ENCODE data around the gene ATP2C2.

The ATP2C2 gene

GRCh38 chr16:84503751-84504395, 135.5 kb downstream of the ATP2C2 start:
- Histone ChIP-seq H3K27ac (ENCODE audit: poor library complexity, severe bottlenecking) (peak overlapping the region; percentile 96), H3K4me1 (ENCODE audit: insufficient read depth, poor library complexity, severe bottlenecking) (peaks cover 55% of the 10 kb centered on the region), H3K9me3 (ENCODE audit: severe bottlenecking) (no peaks in the 10 kb centered on the region), H3K4me3 (ENCODE audit: severe bottlenecking) (peak overlapping the region; percentile 79), H3K36me3 (ENCODE audit: low read depth) (peaks cover 39% of the 10 kb centered on the region), H3K27me3 (ENCODE audit: insufficient read depth, poor library complexity, severe bottlenecking) (no peaks in the 10 kb centered on the region)
- DNase-seq (ENCODE audit: low spot score) (peak; percentile 71), ATAC-seq (ENCODE audit: low read depth) (peak; percentile 16; the same call in 1 of the 3 replicates)
- no peak for TF ChIP-seq CTCF (IDR thresholded peaks at IDR 0.05; ENCODE audit: poor library complexity, severe bottlenecking)

- H3K4me1 ChIP-seq (ENCODE audit: insufficient read depth, poor library complexity, severe bottlenecking), result peaks cover 48% of the 10 kb centered on the region
- peaks cover 32% of the 10 kb centered on the region for H3K36me3 ChIP-seq (ENCODE audit: low read depth)
- H3K27ac ChIP-seq (ENCODE audit: poor library complexity, severe bottlenecking), result peak within 1 kb of the TSS; percentile 96
- ATAC-seq (ENCODE audit: low read depth), result peak; percentile 80
- TF ChIP-seq CTCF (IDR thresholded peaks at IDR 0.05; ENCODE audit: poor library complexity, severe bottlenecking), result no peak
- H3K9me3 ChIP-seq (ENCODE audit: severe bottlenecking), result no peaks in the 10 kb centered on the region
- H3K27me3 ChIP-seq (ENCODE audit: insufficient read depth, poor library complexity, severe bottlenecking), result no peaks in the 10 kb centered on the region
- H3K4me3 ChIP-seq (ENCODE audit: severe bottlenecking), result peak within 1 kb of the TSS; percentile 79
- DNase-seq (ENCODE audit: low spot score), result peak; percentile 99
These were observed 136.3 kb downstream of the ATP2C2 start, which contains the start of gene MEAK7 for GRCh38 chr16:84504420-84505248. Gene MEAK7, minus strand, starts transcription at chr16:84504659. Its CDS starts 6,573 bp downstream, at chr16:84498086.

- peak; percentile 64 for DNase-seq (ENCODE audit: low spot score)
- H3K4me1 ChIP-seq (ENCODE audit: insufficient read depth, poor library complexity, severe bottlenecking), result peaks cover 39% of the 10 kb centered on the region
- no peak for TF ChIP-seq CTCF (IDR thresholded peaks at IDR 0.05; ENCODE audit: poor library complexity, severe bottlenecking)
- ATAC-seq (ENCODE audit: low read depth), result no peak
- H3K27ac ChIP-seq (ENCODE audit: poor library complexity, severe bottlenecking), result peak overlapping the region; percentile 96
- no peaks in the 10 kb centered on the region for H3K27me3 ChIP-seq (ENCODE audit: insufficient read depth, poor library complexity, severe bottlenecking)
- H3K4me3 ChIP-seq (ENCODE audit: severe bottlenecking), result peak overlapping the region; percentile 79
- no peaks in the 10 kb centered on the region for H3K9me3 ChIP-seq (ENCODE audit: severe bottlenecking)
- peaks cover 23% of the 10 kb centered on the region for H3K36me3 ChIP-seq (ENCODE audit: low read depth)
These were observed 137.2 kb downstream of the ATP2C2 start for GRCh38 chr16:84505249-84506187.

- Histone ChIP-seq H3K27ac (ENCODE audit: poor library complexity, severe bottlenecking) (no peak overlapping the region), H3K36me3 (ENCODE audit: low read depth) (peaks cover 12% of the 10 kb centered on the region), H3K9me3 (ENCODE audit: severe bottlenecking) (no peaks in the 10 kb centered on the region), H3K4me3 (ENCODE audit: severe bottlenecking) (no peak overlapping the region), H3K27me3 (ENCODE audit: insufficient read depth, poor library complexity, severe bottlenecking) (no peaks in the 10 kb centered on the region), H3K4me1 (ENCODE audit: insufficient read depth, poor library complexity, severe bottlenecking) (peaks cover 24% of the 10 kb centered on the region)
- ATAC-seq (ENCODE audit: low read depth) (no peak), DNase-seq (ENCODE audit: low spot score) (peak; percentile 55)
- no peak for TF ChIP-seq CTCF (IDR thresholded peaks at IDR 0.05; ENCODE audit: poor library complexity, severe bottlenecking)
These were observed 139.0 kb downstream of the ATP2C2 start for GRCh38 chr16:84507011-84507982.
